Measurements from ENCODE around the gene CD151.

Gene CD151

DNA sequence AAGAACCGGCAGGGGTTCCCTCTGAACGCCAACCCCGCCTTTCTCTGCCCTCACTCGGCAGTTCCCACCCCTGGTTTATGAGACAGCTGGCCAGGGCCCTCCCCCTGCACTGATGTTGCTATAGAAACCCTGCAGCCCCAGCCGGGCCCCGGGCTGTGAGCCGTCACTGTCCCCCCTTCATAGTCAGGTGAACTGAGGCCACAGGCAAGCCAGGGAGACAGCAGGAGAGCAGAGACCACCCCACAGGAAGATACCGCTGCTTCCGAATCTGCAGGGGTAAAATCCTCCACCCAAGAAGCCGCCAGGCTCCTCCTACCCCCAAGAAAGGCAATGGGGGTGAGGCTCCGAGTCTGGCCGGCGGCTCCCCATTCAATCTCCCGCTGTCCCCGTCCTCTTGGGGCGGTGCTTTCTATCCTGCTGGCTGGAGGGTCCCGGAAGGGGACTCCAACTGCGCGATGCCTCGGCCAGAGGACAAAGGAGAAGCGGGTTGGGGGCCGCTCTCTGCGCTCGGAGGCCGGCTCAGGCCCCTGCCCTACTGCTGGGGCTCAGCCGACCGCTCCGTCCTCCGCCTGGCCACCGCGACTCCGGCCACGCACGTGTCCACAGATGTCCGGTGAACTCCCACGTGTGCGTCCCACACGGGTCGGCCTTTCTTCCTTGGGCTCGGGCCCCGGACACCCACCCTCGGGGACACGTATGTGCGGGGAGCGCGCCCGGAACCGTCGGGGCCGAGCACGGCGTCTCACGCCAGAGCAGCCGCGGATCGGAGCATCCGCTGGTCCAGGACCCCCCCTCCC lies 35.3 kb upstream of the CD151 start:
- no peak for FAIRE-seq

DNA sequence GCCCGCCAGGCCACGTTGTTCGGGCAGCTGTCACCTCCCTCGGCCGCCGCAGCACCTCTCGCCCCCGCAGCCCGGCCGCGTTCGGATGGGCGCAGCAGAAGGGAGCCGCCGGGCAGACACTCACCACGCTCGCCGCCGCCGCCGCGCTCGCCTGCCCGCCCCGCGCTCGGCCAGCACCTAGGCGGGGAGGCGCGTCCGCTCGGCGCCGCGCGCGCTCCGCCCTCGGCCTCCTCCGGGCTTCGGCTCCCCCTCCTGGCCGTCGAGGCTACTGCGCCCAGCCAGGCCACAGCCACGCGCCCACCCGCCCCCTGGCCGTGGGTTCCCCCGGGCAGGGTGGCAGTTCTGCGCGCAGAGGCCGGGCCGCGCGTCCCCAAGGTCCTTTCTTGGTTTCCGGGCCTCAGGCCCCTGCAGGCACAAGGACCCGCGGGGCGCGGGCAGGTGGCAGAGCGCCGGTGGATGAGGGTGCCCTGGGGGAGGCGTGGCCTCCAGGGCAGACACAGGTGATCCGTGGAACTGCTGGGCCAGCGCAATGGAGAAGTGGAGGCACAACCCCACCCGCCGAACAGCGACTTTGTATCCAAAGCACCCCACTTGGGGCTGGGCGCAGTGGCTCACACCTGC lies 34.5 kb upstream of the CD151 start, which contains the start of gene SLC25A22:
TSS of gene SLC25A22 (minus strand) at position 189 of the 621 bp plus-strand sequence. CDS start 3,275 bp downstream, outside the sequence.
- FAIRE-seq = no peak

DNA sequence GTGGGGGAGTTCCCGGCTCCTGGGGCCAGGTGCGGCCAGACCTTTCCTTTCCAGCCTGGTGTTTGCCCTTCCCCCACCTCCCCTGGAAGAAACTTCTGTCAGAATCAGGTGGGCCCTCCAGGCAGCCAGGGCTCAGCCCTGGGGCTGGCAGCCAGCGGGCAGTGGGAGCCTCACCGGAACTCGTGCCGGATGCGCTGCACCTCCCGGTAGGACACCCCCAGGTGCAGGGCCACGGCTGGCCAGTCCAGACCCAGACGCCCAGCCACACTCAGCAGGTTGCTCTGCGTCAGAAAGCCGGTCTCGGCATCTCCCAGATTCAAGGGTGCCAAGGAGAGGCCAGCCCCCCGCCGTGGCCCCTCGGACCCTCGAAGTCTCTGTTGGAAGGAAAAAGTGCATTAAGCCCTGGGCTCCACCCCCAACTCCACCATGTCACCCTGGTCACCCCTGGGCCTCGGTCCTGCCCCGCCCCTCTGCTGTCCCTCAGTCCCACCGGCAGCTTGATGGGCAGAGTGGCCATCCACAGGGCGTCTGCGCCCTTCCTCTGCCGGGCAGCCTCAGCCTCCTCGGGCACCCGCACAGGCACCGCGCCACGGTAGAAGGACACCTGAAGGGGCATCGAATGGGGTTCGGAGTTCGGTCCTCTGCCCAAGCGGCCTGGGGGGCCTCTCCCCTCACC lies 33.0 kb upstream of the CD151 start:
- no peak for FAIRE-seq

DNA sequence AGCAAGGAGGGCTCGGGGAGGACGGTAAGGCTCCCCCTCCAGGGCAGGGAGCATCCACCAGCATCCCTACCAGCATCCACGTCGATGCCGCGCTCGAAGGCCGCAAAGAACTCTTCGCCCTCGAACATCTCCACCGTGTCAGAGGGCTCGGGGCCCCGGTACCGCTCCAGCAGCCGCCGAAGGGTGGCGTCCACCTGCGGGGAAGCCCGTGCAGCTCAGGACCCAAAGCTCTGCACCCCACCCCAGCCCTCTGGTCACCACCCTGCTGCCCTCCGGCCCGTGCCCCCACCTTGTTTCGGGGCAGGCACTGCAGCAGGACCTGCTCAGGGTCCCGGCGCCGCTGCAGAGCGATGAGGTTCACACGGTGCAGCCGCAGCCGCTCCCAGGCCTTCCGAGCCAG lies 32.3 kb upstream of the CD151 start:
- no peak for FAIRE-seq

DNA sequence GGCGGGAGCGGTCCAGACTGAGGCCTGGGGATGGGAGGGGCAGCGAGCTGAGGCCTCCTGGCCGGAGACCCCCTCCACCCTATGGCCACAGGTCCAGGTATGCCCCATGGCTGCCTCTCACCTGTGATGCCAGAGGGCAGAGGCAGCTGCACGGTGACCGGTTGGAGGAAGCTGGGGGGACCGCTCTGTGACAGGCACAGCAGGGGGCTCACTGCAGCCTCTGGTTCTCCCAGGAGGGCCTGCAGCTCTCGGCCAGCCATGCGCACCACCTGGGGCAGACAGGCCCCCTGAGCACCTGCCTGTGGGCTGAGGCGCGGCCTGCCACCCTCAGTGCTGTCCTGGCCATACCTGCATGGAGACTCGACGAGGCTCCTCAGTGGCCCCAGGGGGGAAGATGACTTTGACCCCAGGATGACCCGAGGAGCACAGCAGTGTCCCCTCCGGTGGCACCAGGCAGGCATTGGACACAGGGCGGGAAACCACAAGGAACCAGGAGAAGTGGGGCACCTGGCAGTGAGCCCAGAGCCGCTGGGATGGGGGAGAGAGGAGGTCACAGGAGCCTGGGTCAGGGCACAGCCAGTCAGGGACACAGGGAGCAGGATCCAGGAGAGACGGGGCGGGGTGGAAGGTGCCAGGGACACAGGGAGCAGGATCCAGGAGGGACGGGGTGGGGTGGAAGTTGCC lies 31.5 kb upstream of the CD151 start:
- no peak for FAIRE-seq

DNA sequence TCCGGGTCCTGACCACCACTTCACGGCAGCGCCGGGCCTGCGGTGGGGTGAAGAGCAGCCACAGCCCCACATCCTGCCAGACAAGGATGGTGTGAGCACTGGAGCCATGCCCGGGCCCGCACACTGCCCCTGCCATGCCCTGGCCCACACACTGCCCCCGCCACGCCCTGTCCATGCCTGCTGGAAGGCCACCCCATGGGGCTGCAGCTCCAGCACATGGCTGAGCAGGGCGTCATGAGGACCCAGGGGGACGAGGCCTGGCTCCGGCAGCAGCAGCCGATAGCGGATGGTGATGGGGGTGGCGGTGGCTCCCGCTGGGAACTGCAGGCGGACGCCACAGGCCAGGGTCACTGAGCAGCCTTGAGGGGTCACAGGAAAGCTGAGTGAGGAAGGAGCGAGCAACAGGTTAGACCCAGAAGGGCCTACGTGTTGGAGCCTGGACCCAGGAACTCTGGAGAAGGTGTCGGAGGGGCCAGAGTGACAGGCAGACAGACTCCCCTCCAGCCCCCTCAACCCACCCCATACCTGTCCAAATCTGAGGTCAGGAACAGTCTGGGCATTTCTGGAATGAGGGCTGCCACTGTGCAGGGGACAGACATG lies 30.6 kb upstream of the CD151 start:
- no peak for FAIRE-seq

DNA sequence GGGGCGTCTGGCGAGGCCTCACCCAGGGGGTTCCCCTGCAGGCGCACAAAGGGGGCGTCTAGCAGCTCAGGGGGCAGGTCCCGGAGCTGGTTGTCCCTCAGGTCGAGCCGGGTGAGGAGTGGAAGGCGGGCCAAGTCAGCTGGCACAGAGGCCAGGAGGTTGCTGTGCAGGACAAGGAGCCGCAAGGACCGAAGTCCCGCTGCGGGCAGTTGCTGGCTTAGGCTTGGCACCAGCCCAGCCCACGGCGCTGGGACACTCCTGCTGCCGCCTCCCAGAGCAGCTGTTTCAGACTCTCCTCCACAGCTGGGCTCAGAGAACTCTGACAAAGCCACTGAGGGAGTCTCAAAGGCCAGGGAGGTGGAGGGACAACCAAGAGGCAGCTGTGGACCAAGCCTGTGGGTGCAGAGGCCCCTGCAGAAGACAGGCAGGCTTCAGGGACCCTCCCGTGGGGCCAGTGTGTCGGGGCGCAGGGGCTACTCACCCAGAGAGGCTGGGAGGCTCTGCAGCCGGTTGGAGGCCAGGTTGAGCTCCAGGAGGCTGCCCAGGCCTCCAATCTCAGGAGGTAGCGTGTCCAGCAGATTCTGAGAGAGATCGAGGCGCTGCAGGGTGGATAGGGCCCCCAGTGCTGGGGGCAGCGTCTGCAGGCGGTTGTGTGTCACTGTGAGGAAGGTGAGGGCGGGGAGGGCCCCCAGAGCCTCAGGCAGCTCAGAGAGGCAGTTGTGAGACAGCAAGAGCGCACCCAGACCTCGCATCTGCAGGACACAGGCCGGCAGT lies 29.9 kb upstream of the CD151 start:
- FAIRE-seq = no peak

DNA sequence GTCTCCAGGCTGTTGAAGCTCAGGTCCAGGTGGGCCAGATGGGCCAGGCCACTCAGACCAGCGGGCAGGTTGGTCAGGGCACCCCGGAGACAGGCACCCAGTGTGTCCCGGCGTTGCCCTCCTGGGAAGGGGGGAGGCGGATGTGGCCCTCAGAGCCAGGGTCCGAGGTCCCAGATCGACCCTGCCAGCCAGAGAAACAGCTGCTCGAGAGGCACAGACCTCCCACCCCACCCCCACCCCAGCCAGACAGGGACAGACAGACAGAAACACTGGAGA lies 29.3 kb upstream of the CD151 start:
- no peak for FAIRE-seq

DNA sequence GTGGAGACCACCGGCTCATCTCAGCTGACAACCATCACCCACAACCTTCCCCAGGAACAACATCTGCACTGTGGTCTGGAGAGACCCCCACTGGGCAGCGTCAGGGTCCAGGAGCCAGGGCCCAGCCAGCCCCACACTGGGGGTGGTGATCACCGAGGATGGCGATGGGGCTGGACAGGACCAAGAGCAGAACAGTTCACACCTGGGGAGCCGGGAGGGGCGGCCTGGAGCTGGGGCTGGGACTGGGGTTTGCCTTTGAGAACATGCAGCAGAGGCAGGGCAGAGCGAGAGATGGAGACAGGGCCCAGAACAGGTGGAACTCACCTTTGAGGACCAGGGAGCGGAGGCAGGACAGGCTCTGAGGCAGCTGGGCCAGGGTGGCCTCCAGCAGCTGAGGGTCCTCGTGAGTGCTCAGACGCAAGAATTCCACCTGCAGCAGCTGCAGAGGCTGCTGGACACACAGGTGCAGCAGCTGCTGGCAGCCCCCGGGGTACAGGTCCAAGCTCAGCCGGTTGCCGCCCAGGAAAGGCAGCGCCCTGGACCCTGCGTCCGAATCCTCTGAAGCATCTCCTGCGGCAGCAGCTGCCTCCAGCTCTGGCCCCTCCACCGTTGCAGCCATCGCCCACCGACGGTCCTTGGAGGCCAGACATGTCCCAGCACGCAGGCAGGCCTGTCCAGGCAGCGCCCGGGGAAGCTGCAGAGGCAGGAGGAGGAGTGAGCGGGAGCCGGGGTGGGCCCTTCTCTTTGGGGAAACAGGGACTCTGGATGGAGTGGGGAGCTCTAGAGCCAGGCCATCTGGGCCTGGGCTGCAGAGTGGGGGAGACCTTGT lies 28.8 kb upstream of the CD151 start:
- no peak for FAIRE-seq

DNA sequence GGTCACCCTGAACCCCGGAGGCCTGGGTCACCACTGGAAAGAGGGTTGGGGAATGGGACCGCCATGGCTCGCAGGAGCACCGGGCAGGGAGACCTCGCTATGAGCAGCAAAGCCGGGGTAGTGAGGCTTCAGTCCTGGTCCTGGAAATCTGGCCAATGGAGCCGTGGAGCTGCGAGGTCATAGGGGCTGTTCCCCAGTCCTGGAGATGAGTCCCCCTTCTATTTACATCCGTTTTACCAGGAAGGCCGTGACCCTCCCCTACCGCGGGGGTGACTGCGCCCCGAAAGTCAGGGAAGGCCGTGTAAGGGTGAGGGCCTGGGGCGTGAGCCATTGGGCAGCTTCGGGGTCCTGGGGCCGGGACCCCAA lies 28.2 kb upstream of the CD151 start:
- no peak for FAIRE-seq

DNA sequence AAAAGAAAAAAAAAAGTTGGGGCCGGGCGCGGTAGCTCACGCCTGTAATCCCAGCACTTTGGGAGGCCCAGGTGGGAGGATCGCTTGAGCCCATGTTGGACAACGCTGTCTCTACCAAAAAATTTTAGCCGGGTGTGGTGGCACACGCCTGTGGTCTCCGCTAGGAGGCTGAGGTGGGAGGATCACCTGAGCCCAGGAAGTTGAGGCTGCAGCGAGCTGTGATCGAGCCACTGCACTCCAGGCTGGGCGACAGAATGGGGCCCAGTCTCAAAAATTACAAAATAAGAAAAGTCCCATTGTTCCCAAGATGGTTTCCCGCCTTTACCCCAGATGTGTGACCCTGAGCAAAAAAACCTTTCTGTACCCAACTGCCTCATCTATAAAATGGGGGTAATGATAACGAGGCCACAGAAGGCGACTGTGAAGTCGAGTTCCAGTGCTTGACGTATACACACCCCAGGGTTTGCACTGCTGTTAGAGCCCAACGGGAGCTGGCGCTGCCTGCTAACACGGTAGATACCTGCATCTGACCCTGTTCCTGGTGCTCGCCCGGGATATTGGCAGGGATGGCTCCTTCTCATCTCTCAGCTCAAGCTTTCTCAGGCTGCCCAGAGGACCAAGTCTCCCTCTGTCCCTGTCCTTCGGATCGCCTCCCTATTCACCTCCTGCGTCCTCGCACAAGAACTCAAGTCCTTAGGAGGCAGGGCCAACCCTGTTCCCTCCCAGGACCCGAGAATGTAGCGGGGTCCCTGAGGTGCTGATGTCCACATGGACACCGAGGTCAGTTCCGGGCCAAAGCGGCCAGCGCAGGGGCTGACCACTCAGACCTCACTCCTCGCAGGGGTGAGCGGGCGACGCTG lies 24.1 kb upstream of the CD151 start:
- no peak for FAIRE-seq

DNA sequence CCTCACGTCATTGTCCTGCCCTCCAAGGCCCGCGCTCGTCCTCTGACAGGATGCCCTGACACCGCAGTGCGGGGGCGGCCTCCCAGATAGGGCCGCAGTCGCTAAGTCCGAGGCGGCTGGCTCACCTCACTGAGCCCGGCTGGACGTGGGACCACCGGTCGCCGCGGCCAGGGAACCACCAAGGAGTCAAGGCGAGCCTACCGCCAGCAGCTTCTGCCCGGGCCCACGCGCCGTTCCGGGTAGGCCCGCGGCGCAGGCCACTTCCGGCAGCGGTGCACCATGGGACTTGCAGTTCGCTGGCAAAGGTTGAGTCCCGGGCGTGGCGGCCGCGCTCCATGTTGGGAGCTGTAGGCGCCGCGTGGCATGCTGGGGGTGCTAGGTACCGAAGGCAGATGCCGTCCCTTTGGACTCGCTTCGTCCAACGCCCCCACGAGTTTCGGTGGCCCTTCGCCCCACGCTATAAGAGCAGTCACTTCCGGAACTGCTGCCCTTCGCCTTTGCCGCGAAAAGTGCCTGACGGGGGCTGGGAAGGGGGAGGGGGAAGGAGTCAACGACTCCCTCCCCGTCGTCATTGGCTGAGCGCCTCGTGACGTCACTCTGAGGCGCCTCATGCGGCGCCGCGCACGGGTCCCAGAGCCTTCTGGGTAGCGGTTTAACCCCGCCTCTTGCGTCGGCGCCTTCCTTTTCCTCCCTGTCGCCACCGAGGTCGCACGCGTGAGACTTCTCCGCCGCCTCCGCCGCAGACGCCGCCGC lies 23.3 kb upstream of the CD151 start, which contains the start of gene RPLP2:
TSS of gene RPLP2 (plus strand) at position 681 of the 753 bp plus-strand sequence. CDS start 268 bp downstream, outside the sequence.
- FAIRE-seq = peak; percentile 86

DNA sequence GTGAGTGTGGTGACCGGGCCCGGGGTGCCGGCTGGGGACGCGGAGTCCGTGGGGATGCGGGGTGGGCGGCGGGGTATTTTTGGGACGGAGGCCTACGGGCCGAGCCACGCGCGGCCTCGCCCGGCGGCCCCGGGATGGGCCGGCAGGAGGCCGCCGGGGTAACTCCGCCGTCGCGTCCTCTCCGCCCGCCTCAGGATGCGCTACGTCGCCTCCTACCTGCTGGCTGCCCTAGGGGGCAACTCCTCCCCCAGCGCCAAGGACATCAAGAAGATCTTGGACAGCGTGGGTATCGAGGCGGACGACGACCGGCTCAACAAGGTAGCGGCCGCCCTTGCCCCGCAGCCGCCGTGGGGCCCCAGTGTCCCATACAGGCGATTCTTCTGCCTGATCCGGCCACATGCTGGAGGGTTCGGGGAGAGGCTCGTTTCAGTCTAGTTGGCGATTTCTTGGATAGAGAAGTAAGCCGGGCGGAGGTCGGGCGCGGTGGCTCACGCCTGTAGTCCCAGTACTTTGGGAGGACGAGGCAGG lies 22.6 kb upstream of the CD151 start:
- no peak for FAIRE-seq

DNA sequence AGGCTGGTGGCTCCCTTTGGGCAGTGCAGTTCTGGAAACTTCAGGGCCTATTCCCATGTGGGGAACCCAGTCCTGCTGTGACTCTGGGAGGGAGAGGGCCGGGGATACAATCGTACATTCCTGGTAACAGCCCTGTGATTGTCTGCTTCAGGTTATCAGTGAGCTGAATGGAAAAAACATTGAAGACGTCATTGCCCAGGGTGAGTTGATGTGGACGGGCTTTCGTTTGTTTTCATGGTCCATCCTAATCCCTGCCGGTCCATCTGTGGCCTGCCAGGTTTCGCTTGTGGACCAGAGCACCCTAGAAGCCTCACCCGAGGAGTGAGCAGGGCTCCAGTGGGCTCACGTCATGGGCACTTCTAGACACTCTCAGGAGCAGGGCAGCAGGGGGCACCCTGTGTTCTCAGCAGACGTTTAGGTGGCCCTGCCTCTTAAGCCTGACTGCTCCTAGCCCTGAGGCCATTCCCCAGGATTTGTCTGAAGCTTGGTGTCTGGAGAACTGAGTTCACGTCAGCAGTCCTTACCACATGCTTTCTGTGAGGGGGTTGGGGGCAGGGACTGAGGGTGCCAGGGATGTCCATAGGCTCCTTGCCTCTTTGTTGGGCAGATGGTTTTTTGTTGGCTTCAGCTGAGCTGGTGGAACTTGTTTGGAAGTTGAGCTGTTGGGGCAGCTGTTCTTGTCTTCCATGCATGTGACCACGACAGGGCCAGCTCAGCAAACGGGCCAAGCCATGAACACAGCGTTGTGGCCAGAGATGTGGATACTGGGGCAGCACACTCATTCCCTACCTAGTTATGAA lies 21.1 kb upstream of the CD151 start:
- no peak for FAIRE-seq

DNA sequence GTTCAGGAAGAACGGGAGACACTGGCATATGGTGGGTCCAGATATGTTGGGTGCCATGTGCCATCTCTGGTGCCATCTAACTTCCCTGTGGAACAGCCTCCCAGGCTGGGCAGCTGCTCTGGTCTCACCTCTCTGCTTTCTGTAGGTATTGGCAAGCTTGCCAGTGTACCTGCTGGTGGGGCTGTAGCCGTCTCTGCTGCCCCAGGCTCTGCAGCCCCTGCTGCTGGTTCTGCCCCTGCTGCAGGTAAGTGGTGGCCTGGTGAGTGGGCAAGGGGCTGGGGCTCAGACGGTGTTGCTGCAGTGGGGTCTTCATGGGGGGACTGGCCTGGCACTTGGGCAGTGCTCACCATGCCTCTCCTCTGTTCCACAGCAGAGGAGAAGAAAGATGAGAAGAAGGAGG lies 20.4 kb upstream of the CD151 start:
- no peak for FAIRE-seq

DNA sequence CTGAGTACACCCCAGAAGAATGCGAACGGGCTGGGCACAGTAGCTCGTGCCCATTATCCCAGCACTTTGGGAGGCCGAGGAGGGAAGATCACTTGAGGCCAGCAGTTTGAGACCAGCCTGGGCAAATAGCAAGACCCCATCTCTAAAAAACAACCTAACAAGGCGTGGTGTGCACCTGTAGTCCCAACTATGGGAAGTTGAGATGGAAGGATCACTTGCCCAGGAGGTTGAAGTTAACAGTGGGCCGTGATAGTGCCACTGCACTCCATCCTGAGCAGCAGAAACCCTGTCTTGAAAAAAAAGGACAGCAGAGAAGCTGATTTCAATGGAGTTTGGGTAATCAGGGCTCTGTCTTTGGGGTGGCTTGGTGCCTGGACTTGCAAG lies 19.7 kb upstream of the CD151 start:
- no peak for FAIRE-seq

DNA sequence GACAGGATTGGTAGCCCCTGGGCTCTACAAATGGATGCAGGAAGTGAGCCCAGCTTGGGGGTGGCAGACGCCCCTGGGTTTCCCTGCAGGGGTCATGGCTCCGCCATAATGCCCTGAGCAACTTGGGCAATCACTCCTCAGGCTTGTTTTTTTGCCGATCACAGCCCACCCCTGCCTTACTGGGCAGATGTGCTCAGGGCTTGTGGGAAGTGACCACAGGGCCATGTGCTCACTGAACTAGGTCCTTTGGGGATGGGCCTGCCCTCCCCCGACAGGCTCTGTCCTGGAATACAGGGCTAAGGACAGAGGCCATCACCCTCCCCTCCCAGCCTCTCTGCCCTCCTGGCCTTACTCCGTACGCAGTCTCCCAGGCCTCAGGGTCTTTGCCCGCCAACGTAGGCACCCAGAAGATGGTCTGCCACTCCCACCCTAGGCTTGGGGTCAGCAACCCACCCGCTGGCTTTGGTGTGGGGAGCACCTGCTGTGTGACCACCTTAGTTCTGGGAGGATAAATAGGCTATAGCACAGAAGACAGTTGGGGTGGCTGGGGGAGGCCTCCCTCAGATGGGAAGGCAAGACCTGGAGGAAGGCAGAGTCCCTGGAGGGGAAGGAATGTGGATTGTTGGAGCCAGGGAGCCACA lies 19.2 kb upstream of the CD151 start:
- no peak for FAIRE-seq
